HG02938 (cell line): ENCODE data around the gene PDIA6.
A peak's percentile ranks its signal among the peaks of the same experiment; 100 is the strongest.
"Not testable (repeated sequence)": the region's sequence is repeated elsewhere in the genome, so short reads cannot be mapped to it uniquely, and the experiment has no call there.

Experiments used
- ATAC-seq: cut with Tn5 transposase; IDR thresholded peaks from one replicate; pipeline ENCODE4 v1.9.1; 2021; ENCODE audit warnings: mild to moderate bottlenecking, moderate library complexity; ENCODE audit not compliant: unreplicated experiment

The PDIA6 gene

GRCh38 chr2:10813163-10814138, 866 bp upstream of the PDIA6 start:
- ATAC-seq = not testable (repeated sequence)

DNA sequence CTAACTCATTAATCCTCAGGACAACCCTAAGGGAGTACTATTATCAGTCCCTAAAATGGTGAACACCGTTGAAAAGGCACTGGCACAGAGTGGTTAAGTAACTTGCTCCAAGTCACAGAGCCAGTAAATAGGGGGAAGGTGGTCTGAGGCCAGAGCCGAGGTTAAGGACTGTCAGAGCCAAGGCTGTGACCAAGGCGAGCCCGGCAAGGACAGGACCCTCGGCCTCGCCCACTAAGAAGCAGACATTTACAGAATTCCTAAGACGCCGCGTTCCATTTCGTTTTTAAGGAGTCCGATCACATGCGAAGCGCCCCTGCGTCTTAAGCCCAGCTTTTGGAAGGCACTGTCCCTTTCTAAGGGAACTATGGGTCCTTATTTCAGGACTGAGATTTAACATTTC, 1.1 kb downstream of the PDIA6 start:
- ATAC-seq = no peak

- peak; percentile 28 for ATAC-seq
Observed at GRCh38 chr2:10810202-10811161, 2.1 kb downstream of the PDIA6 start.

DNA sequence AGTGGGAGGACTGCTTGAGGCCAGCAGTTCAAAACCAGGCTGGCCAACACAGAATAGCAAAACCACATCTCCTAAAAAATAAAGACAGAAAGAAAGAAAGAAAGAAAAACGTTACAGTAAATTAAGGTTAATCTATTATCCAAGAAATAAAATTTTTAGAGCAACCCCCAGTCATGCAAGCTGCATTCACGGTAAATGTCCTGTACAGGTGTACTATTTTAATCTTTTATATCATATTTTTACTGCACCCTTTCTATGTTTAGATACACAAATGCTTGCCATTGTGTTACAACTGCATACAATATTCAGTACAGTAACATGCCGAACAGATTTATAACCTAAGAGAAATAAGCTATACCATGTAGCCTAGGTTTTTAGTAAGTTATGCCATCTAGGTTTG, 6.0 kb downstream of the PDIA6 start:
- no peak for ATAC-seq

GRCh38 chr2:10805990-10806389, 6.6 kb downstream of the PDIA6 start:
- not testable (repeated sequence) for ATAC-seq

DNA sequence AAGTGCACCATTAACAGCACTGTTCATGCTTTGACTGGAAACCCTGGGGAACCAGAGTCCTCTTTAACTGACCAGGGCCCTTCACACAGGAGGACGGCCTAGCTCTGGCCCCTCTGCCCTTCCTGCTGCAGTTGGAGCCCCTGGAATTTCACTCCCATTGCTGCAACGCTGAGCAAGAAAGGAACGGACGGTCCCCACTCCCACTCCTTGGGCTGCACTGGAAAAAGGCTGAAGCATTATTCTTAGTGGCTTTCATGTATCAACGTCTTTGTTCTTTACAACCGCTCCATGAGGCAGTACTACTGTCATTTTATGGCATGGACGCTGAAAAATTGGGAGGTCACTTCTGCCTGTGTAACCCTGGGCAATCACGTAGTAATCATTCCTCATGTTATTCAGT, 9.9 kb downstream of the PDIA6 start:
- no peak for ATAC-seq

DNA sequence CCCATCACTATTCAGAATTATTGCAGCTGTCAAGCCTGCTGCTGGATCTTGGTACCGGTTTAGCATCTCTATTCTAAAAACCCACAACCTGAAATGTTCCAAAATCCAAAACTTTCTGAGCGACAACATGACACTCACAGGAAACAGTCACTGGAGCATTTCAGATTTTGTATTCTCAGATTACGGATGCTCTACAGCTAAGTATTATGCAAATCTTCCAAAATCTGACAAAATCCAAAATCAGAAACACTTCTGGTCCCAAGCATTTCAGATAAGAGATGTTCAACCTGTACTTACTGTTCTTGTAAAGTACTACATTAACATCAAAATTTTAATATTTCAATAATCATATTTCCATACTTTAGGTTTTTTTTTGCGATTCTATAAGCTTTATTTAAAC, 12.4 kb downstream of the PDIA6 start:
- no peak for ATAC-seq

GRCh38 chr2:10798783-10799182, 13.8 kb downstream of the PDIA6 start:
- ATAC-seq = no peak

DNA sequence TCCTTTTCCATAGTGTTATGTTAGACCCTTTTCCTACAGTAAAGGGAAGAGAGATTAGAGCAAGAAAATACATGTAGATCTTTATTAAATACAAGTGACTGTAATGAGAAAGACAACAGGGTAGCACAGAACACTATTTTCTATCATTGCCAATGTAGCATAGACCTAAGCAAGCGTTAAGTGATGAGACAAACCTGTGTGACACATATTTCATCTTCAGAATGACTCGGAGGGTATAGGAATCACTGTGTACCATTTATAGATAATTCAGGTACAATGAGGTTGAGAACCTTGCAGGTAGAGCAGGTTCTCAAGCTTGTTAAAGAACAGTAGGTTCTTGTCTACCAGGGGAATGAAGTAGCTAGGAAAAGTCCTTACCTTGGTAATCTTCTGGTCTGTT, 15.9 kb downstream of the PDIA6 start:
- ATAC-seq = no peak

DNA sequence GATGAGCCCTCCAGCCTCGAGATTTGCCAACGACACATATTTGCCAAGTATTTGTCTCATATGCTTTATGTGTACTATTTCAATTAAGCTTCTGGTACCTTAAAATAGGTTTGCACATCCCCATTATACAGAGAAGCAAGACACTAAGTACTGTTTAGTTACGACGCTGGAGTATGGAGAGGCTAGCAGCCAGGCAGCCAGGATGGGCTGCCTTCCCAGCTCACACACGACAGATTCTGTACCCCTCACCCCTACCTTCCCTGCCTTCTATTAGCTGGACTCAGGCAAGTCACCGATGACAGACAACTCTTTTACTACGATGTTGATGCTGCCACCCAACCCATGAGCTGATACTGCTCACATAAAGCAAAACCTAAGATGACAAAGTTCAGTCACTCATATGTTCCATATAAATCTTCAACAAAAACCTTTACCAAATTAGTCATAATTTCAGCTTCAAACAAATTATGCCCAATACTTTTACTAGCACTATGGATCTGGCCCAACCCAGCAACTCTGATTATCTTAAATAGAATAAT, 17.0 kb downstream of the PDIA6 start:
- no peak for ATAC-seq

DNA sequence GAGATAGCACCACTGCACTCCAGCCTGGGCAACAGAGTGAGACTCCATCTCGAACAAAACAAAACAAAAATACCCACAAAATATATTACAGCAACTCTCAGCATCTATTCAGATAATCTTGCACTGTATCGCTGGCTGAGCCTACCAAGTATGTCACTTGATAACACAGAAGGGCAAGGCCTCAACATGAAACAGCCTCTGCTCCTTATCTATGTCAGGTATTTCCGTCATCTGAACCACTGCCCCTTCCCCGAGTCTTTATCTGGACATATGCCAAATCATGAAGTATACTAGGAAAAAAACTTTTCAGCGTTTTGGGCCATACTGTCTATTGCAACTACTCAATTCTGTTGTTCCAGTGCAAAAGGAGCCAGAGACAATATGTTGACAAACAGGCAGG, 17.7 kb downstream of the PDIA6 start:
- no peak for ATAC-seq

GRCh38 chr2:10793816-10794215, 18.8 kb downstream of the PDIA6 start:
- ATAC-seq = no peak

DNA sequence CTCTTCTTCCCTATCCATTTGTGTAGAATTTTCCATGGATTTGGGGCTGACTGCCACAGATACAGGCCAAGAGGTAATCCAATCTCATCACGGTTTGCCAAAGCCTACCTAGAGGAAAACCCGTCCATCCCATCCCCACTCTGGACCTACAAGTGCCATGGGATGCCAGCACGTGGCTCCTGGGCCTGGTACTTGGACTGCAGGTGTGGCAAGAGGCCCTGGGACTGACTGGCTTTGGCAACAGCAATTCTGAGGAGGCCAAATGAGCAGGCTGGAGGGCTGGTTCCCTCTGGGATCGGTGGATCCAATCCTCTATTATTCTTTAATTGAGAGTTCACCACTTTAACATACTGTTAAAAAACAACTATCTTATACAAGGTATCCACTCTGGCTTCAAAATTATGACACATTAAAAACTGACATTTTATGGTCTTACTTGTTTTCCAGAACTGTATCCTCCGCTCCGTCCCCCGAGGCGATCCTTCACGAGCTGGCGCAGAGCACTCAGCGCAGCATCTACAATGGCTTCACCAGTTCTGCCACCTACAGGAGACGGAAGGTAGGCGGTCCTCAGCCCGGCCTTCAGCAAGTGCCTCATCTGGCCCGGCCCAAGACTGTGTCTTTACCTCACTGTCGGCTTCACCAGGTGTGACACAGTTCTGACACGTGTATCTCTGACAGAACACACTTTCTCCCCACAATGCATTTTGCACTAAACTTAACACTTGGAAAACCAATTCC, 19.8 kb downstream of the PDIA6 start:
- ATAC-seq = no peak

DNA sequence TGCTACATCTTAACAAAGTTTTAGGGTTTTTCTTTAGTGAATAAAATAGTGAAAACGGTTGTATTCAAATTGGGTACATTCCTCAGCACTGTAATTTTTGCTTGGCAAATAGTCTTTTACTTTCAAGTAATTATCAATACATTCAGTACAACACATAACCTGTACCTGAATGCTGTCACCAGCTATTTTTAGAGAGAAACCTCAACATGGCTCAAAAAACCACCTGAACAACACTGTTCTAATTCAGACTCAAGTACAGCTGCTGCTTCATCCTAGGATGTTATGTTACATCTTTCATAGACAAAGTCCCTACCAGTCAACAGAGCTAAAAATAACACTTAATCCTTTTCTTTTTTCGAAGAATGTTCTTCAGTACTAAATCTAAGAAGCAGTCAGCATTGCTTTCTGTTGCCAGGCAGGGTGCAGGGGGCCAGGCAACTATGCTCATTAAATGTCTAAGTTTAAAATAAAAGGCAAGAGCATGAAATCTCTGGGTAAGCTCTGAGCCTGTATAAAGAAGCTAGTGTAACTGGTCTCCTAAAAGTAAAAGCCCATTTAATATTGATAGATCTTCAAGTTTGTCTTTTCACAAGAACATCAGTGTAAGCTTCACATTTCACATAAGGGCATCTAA, 20.5 kb downstream of the PDIA6 start:
- ATAC-seq = no peak

- ATAC-seq = peak; percentile 82
Observed at GRCh38 chr2:10790228-10790973, 22.2 kb downstream of the PDIA6 start.

DNA sequence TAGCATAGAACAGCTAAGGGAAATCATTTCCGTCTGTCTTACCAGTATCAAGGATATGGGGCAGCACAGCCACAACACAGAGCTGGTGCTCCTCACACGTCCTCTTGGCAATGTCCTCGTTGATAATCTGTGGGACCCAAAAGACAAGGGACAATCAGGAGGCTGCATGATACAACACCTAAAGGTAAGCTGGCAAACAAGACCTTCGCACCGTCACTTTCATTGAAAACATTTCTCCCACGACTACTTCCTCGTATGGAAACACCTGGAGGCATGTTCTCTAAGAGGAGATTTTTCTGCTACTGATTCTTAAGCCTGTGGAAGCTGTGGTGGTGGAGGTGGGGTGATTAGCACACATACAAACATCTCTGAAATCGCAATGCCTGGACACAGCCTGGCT, 23.7 kb downstream of the PDIA6 start:
- ATAC-seq = no peak

DNA sequence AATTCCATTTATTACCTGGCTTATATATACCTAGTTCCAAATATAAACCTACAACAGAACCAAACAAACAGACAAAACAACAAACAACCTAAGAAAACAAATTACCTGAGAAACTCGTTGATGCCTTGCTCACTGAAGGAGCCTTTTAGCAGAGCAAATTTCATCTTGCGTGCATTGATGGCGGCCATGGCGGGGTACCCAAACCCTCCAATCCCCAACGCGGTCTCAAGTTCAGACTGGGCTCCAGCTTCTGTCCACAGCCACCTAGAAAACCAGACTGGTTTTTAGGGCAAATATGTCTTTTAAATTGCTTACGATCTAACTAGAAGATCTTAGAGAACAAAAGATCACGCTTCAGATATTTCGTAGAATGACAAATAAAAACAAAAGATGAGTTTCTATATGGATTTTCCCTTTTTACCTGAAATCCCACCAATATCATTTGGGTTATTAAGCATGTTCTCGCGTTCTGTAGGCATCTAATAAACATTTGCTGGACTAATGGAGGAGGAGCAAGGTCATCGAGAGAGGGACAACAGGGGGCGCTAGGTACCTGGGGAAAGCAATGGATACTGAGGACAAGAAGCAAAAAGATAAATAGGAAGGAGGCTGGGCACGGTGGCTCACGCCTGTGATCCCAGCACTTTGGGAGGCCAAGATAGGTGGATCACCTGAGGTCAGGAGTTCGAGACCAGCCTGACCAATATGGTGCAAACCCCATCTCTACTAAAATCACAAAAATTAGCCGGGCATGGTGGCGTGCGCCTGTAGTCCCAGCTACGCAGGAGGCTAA, 25.2 kb downstream of the PDIA6 start:
- ATAC-seq = no peak

DNA sequence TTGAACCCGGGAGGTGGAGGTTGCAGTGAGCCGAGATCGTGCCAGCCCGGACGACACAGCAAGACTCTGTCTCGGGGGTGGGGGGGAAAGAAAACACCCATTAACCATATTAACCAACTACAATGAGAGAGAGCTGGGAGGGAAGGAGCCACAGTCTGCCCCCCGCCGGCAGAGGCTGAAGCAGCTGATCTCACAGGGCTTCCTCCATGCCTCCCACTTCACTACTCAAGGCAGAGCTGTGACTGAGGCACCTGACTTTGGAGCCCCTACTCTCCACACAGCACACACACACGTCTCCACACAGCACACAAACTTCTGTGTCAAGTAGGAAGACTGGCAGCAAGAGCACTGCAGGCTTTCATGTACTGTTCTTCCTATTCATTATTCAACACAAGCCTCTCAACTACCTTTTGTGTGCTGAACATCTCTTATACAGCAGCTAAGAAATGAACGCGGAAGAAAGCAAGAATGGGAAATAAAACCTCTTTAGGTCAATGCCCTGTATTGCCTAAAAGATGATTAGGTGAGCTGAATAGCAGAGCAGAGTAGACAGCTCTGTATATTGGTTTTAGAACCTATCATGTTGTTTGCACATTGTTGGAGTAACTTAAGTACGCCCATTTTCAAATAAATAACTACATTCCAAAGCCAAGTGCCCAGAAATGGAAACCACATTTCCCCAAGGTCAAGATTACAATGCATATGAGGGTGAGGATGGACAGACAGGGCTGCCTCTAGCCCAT, 26.2 kb downstream of the PDIA6 start:
- no peak for ATAC-seq
